HepG2 (cell line): ENCODE results near the gene DPH5. TPM values are rescaled to one million over a fixed set of nuclear protein-coding genes. Genes with fewer than 3 reads are reported as not detected.

Source experiments
- ARID2 ChIP-seq: sonication (generic); formaldehyde crosslinking; IDR thresholded peaks from 2 replicates; pipeline ENCODE4 v1.8.1; 2022; ENCODE audit warnings: mild to moderate bottlenecking, missing genetic modification reagents, borderline replicate concordance
- BCL6 ChIP-seq: IDR thresholded peaks from 2 replicates; pipeline ENCODE4 v1.6.1; 2016; ENCODE audit warnings: missing genetic modification reagents, missing compliant biosample characterization
- GATAD2A ChIP-seq: IDR thresholded peaks from 2 replicates; pipeline ENCODE4 v1.6.1; 2016
- HMGA1 ChIP-seq: sonication (generic); formaldehyde crosslinking; conservative IDR thresholded peaks from 2 replicates; pipeline ENCODE4 v1.4.0; 2020; ENCODE audit warnings: missing genetic modification reagents
- HNRNPL ChIP-seq: fragments of 200-400 bp; formaldehyde crosslinking; IDR thresholded peaks from 2 replicates; pipeline ENCODE4 v1.6.1; 2017; ENCODE audit warnings: mild to moderate bottlenecking, low read depth, low read length
- HOXD1 ChIP-seq: sonication (generic); formaldehyde crosslinking; IDR thresholded peaks from 2 replicates; pipeline ENCODE4 v1.5.0; 2020; ENCODE audit warnings: missing genetic modification reagents
- MIER2 ChIP-seq: IDR thresholded peaks from 2 replicates; pipeline ENCODE4 v1.6.1; 2016; ENCODE audit warnings: missing biosample characterization, missing genetic modification reagents
- MIXL1 ChIP-seq: IDR thresholded peaks from 2 replicates; pipeline ENCODE4 v1.6.1; 2016
- MTA1 ChIP-seq: sonication (generic); formaldehyde crosslinking; IDR thresholded peaks from 2 replicates; pipeline ENCODE4 v1.4.0; 2020; ENCODE audit warnings: missing genetic modification reagents, mild to moderate bottlenecking, borderline replicate concordance
- SATB2 ChIP-seq: sonication (generic); formaldehyde crosslinking; IDR thresholded peaks from 2 replicates; pipeline ENCODE4 v1.5.0; 2020; ENCODE audit warnings: missing genetic modification reagents
- SMAD3 ChIP-seq: sonication (generic); formaldehyde crosslinking; IDR thresholded peaks from 2 replicates; pipeline ENCODE4 v1.4.0; 2020; ENCODE audit warnings: missing genetic modification reagents
- ZNF317 ChIP-seq: sonication (generic); formaldehyde crosslinking; IDR thresholded peaks from 2 replicates; pipeline ENCODE4 v1.5.0; 2020; ENCODE audit warnings: mild to moderate bottlenecking, missing genetic modification reagents
- ZNF589 ChIP-seq: sonication (generic); formaldehyde crosslinking; conservative IDR thresholded peaks from 2 replicates; pipeline ENCODE4 v1.8.0; 2022; ENCODE audit warnings: mild to moderate bottlenecking, moderate library complexity, missing genetic modification reagents
- ZNF737 ChIP-seq: sonication (generic); formaldehyde crosslinking; IDR thresholded peaks from 2 replicates; pipeline ENCODE4 v1.5.0; 2020; ENCODE audit warnings: missing genetic modification reagents, mild to moderate bottlenecking, borderline replicate concordance
- polyA plus RNA-seq, 8 experiments: library from polyadenylated mRNA; depleted of rRNA in 3 of 8; stranded (reverse) in 7 of 8; unstranded in 1 of 8; fragments of >200 nt; fragmentation: Illumina TruSeq in 4 of 8; extraction: Trizol in 4 of 8; gene quantifications; 2 replicates each; pipeline versions ENCODE4 v1.2.1 to v1.2.3, GENCODE V29; 2011 to 2016; ENCODE audit warnings: low read depth in 4 of 8, missing spikeins in 1 of 8, mixed read lengths in 1 of 8; ENCODE audit not compliant: insufficient read depth in 1 of 8
- total RNA-seq, 5 experiments: library from RNA; depleted of rRNA; stranded (reverse); fragments of >200 nt; fragmentation: Illumina TruSeq; extraction: Trizol; gene quantifications; 2 replicates each; pipeline ENCODE4 v1.2.3, GENCODE V29; 2016; ENCODE audit warnings: low read depth in 1 of 5
- TF ChIP-seq, protein P1 (sequence below): sonication (generic); formaldehyde crosslinking; IDR thresholded peaks from 2 replicates; pipeline ENCODE4 v1.8.0; 2022; ENCODE audit warnings: missing genetic modification reagents, mild to moderate bottlenecking, borderline replicate concordance
- TF ChIP-seq, protein P2 (sequence below): sonication (generic); formaldehyde crosslinking; IDR thresholded peaks from 2 replicates; pipeline ENCODE4 v1.4.0; 2020; ENCODE audit warnings: missing genetic modification reagents; ENCODE audit errors: not compliant biosample characterization
- TF ChIP-seq, protein P3 (sequence below): sonication (generic); formaldehyde crosslinking; IDR thresholded peaks from 2 replicates; pipeline ENCODE4 v1.5.0; 2020; ENCODE audit warnings: missing genetic modification reagents
- TF ChIP-seq, protein P4 (sequence below): sonication (generic); formaldehyde crosslinking; IDR thresholded peaks from 2 replicates; pipeline ENCODE4 v1.5.0; 2020; ENCODE audit warnings: missing genetic modification reagents, mild to moderate bottlenecking, borderline replicate concordance
- TF ChIP-seq, protein P5 (sequence below): sonication (generic); formaldehyde crosslinking; IDR thresholded peaks from 2 replicates; pipeline ENCODE4 v1.4.0; 2020; ENCODE audit warnings: missing genetic modification reagents, borderline replicate concordance
- TF ChIP-seq, protein P6 (sequence below): sonication (generic); formaldehyde crosslinking; IDR thresholded peaks from 2 replicates; pipeline ENCODE4 v1.4.0; 2020; ENCODE audit warnings: missing genetic modification reagents

DPH5 gene
- total and polyA plus RNA-seq, 2 of the 13 experiments (the other 11 are each of a cell fraction or from before 2014, with no cell fraction given), result 53.2 to 79.6 TPM

DNA sequence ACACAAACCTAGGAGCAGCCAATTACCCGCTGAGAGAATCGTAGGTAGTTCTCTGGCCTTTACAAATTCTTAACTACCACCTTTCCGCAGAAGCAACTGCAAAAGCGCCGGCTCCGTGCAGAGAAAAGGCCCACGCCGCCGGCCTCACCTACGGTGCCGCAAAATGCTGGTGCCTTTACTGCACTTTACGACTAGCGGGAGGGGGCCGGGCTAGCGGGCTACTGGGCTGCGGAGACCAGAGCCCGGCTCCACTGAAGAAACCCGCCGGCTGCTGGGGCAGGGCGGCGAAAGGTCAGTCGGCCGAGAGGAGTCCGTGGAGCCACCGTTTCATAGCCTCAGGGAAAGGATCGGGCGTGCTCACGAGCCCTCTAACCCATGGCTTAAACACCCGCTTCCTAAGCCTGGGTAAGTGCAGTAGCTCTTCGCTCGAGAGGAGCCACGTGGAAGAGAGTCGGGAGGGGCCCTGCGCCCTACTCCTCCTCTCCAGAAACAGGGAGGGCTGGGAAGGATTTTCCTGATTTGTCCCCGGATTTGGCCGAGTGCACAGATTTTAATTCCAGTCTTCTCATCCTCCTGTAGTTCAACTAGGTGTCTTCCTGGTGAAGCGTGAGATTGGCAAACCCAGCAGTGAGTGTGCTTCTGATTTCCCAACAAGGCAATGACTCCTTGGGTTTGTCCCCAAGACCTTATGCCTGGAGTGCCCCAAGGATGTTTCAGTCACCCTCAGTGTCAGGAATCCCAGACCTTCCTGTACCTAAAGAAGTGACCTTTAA lies at the start of gene DPH5 (continued):
- TF ChIP-seq, protein P1, sequence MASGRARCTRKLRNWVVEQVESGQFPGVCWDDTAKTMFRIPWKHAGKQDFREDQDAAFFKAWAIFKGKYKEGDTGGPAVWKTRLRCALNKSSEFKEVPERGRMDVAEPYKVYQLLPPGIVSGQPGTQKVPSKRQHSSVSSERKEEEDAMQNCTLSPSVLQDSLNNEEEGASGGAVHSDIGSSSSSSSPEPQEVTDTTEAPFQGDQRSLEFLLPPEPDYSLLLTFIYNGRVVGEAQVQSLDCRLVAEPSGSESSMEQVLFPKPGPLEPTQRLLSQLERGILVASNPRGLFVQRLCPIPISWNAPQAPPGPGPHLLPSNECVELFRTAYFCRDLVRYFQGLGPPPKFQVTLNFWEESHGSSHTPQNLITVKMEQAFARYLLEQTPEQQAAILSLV (CRISPR knock-in tag), result peak; percentile 48; the same call in 1 of the 2 replicates
- 0 out of 2 replicates have a peak, but pooled peaks have one; percentile 41 for TF ChIP-seq MIER2 (CRISPR knock-in tag)
- TF ChIP-seq MIXL1 (CRISPR knock-in tag), result peak; percentile 40; the same call in 1 of the 2 replicates
- peak; percentile 47 for TF ChIP-seq GATAD2A (CRISPR knock-in tag)
- TF ChIP-seq, protein P2, sequence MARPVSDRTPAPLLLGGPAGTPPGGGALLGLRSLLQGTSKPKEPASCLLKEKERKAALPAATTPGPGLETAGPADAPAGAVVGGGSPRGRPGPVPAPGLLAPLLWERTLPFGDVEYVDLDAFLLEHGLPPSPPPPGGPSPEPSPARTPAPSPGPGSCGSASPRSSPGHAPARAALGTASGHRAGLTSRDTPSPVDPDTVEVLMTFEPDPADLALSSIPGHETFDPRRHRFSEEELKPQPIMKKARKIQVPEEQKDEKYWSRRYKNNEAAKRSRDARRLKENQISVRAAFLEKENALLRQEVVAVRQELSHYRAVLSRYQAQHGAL (CRISPR knock-in tag), result peak; percentile 44
- peak; percentile 55 for TF ChIP-seq BCL6 (CRISPR knock-in tag)
- TF ChIP-seq ZNF589 (CRISPR knock-in tag), result 0 out of 2 replicates have a peak, but pooled peaks have one; percentile 50
- 0 out of 2 replicates have a peak, but pooled peaks have one; percentile 20 for TF ChIP-seq ZNF737 (CRISPR knock-in tag)
- TF ChIP-seq ARID2 (CRISPR knock-in tag), result peak; percentile 77
- 0 out of 2 replicates have a peak, but pooled peaks have one; percentile 35 for TF ChIP-seq ZNF317 (CRISPR knock-in tag)
- peak; percentile 62 for TF ChIP-seq SMAD3 (CRISPR knock-in tag)
- TF ChIP-seq HNRNPL, result 0 out of 2 replicates have a peak, but pooled peaks have one; percentile 42
- TF ChIP-seq, protein P3, sequence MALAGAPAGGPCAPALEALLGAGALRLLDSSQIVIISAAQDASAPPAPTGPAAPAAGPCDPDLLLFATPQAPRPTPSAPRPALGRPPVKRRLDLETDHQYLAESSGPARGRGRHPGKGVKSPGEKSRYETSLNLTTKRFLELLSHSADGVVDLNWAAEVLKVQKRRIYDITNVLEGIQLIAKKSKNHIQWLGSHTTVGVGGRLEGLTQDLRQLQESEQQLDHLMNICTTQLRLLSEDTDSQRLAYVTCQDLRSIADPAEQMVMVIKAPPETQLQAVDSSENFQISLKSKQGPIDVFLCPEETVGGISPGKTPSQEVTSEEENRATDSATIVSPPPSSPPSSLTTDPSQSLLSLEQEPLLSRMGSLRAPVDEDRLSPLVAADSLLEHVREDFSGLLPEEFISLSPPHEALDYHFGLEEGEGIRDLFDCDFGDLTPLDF, result 0 out of 2 replicates have a peak, but pooled peaks have one; percentile 19
- TF ChIP-seq, protein P4, sequence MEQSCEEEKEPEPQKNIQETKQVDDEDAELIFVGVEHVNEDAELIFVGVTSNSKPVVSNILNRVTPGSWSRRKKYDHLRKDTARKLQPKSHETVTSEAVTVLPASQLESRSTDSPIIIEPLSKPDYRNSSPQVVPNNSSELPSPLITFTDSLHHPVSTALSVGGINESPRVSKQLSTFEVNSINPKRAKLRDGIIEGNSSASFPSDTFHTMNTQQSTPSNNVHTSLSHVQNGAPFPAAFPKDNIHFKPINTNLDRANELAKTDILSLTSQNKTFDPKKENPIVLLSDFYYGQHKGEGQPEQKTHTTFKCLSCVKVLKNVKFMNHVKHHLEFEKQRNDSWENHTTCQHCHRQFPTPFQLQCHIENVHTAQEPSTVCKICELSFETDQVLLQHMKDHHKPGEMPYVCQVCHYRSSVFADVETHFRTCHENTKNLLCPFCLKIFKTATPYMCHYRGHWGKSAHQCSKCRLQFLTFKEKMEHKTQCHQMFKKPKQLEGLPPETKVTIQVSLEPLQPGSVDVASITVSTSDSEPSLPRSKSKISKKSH, result peak; percentile 83; the same call in 1 of the 2 replicates
- TF ChIP-seq, protein P5, sequence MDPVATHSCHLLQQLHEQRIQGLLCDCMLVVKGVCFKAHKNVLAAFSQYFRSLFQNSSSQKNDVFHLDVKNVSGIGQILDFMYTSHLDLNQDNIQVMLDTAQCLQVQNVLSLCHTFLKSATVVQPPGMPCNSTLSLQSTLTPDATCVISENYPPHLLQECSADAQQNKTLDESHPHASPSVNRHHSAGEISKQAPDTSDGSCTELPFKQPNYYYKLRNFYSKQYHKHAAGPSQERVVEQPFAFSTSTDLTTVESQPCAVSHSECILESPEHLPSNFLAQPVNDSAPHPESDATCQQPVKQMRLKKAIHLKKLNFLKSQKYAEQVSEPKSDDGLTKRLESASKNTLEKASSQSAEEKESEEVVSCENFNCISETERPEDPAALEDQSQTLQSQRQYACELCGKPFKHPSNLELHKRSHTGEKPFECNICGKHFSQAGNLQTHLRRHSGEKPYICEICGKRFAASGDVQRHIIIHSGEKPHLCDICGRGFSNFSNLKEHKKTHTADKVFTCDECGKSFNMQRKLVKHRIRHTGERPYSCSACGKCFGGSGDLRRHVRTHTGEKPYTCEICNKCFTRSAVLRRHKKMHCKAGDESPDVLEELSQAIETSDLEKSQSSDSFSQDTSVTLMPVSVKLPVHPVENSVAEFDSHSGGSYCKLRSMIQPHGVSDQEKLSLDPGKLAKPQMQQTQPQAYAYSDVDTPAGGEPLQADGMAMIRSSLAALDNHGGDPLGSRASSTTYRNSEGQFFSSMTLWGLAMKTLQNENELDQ (CRISPR knock-in tag), result no peak
- no peak for TF ChIP-seq HOXD1 (CRISPR knock-in tag)
- TF ChIP-seq SATB2 (CRISPR knock-in tag), result 0 out of 2 replicates have a peak, but pooled peaks have one; percentile 56
- TF ChIP-seq MTA1 (CRISPR knock-in tag), result peak; percentile 61; the same call in 1 of the 2 replicates
- TF ChIP-seq HMGA1 (CRISPR knock-in tag), result no peak
- TF ChIP-seq, protein P6, sequence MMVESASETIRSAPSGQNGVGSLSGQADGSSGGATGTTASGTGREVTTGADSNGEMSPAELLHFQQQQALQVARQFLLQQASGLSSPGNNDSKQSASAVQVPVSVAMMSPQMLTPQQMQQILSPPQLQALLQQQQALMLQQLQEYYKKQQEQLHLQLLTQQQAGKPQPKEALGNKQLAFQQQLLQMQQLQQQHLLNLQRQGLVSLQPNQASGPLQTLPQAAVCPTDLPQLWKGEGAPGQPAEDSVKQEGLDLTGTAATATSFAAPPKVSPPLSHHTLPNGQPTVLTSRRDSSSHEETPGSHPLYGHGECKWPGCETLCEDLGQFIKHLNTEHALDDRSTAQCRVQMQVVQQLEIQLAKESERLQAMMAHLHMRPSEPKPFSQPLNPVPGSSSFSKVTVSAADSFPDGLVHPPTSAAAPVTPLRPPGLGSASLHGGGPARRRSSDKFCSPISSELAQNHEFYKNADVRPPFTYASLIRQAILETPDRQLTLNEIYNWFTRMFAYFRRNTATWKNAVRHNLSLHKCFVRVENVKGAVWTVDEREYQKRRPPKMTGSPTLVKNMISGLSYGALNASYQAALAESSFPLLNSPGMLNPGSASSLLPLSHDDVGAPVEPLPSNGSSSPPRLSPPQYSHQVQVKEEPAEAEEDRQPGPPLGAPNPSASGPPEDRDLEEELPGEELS (CRISPR knock-in tag), result peak; percentile 14; the same call in 1 of the 2 replicates
